Neural crest cell (in vitro differentiated cells): Measurements from ENCODE around the gene CENPS. TPM values are rescaled to one million over a fixed set of nuclear protein-coding genes. Genes with fewer than 3 reads are reported as not detected.
"Not testable (repeated sequence)": the region's sequence is repeated elsewhere in the genome, so short reads cannot be mapped to it uniquely, and the experiment has no call there.

ENCODE experiments used
- DNase-seq: peaks from one replicate; pipeline ENCODE4 v3.0.0; 2021; ENCODE audit warnings: low read depth, mixed read lengths, low spot score
- H3K27ac Mint-ChIP-seq: one replicate; pipeline ENCODE4 v1.8.0; 2021; ENCODE audit warnings: mild to moderate bottlenecking, mixed read lengths; ENCODE audit not compliant: unreplicated experiment
- H3K27me3 Mint-ChIP-seq: 2 replicates; pipeline ENCODE4 v1.8.0; 2021; ENCODE audit warnings: low read depth, mild to moderate bottlenecking, mixed read lengths
- H3K36me3 Mint-ChIP-seq: 2 replicates; pipeline ENCODE4 v1.8.0; 2021; ENCODE audit warnings: low read depth, mild to moderate bottlenecking, mixed read lengths
- H3K4me1 Mint-ChIP-seq: 2 replicates; pipeline ENCODE4 v1.8.0; 2021; ENCODE audit warnings: mixed read lengths
- H3K4me3 Mint-ChIP-seq: one replicate; pipeline ENCODE4 v1.8.0; 2021; ENCODE audit warnings: mild to moderate bottlenecking, mixed read lengths
- H3K9me3 Mint-ChIP-seq: 2 replicates; pipeline ENCODE4 v1.8.0; 2021; ENCODE audit warnings: mixed read lengths
- total RNA-seq: library from RNA; stranded (reverse); gene quantifications from 2 replicates; pipeline ENCODE4 v1.2.1, GENCODE V29; 2021
- TF ChIP-seq, protein P1 (sequence below): fragments of 200-600 bp; sonication (generic); conservative IDR thresholded peaks from 2 replicates; pipeline ENCODE4 v1.5.0; 2021; ENCODE audit warnings: antibody characterized with exemption, mild to moderate bottlenecking

Gene CENPS
- total RNA-seq, 1 donor from 2014 or later = 26.9 TPM

DNA sequence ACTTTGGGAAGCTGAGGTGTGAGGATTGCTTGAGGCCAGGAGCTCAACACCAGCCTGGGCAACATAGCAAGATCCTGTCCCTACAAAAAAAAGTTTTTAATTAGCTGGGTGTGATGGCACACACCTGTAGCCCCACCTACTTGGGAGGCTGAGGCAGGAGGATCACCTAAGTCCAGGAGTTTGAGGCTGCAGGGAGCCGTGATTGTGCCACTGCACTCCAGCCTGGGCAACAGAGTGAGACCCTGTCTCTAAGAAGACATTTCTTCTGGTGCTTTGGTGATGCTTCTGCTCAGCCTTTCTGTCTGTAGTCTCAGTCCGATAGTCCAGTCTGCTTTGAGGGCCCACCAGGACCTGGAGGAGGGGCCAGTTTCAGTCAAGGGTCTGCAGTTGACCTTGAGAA lies 23.0 kb upstream of the CENPS start:
- Mint-ChIP-seq H3K27ac (peak overlapping the region; percentile 67), H3K4me3 (no peak overlapping the region), H3K4me1 (peaks cover 6% of the 10 kb centered on the region), H3K27me3 (no peaks in the 10 kb centered on the region), H3K9me3 (no peaks in the 10 kb centered on the region), H3K36me3 (peaks cover 40% of the 10 kb centered on the region)
- no peak for DNase-seq
- TF ChIP-seq, protein P1, sequence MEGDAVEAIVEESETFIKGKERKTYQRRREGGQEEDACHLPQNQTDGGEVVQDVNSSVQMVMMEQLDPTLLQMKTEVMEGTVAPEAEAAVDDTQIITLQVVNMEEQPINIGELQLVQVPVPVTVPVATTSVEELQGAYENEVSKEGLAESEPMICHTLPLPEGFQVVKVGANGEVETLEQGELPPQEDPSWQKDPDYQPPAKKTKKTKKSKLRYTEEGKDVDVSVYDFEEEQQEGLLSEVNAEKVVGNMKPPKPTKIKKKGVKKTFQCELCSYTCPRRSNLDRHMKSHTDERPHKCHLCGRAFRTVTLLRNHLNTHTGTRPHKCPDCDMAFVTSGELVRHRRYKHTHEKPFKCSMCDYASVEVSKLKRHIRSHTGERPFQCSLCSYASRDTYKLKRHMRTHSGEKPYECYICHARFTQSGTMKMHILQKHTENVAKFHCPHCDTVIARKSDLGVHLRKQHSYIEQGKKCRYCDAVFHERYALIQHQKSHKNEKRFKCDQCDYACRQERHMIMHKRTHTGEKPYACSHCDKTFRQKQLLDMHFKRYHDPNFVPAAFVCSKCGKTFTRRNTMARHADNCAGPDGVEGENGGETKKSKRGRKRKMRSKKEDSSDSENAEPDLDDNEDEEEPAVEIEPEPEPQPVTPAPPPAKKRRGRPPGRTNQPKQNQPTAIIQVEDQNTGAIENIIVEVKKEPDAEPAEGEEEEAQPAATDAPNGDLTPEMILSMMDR = no peak

DNA sequence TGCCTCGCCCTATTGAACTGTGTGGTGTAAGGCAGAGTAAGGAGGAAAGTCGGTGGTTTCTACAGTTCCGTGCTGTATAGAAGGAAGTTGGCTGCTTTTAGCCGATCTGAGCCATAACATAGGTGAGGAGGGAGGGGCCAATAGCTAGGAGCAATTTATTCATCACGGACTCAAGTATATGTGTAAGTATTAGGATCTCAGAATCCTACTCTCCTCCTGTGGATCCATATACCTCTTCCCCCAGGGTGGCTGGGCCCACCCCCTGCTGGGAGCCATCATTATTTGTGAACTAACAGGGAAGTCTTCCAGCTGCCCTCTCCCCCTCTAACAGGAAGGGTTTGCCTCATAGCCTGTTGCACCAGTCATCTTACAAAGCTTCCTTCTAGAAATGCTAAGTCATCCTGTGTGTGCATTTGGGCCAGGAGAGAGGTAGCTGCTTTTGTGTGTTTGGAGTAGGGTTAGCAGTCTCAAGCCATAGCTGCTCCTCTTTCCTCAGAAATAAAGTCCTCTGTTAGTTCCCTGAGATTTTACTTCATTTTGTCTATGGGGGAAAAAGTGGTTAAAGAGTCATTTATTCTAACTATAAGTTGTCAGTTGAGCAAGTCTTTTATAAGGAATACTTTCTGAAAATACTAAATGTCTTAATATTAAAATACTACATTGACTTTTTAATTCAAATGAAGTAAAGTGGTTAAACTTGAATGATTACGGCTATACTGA lies 14.9 kb upstream of the CENPS start:
- no peak for DNase-seq
- H3K4me1 Mint-ChIP-seq = peaks cover 9% of the 10 kb centered on the region
- no peaks in the 10 kb centered on the region for H3K9me3 Mint-ChIP-seq
- H3K36me3 Mint-ChIP-seq = peaks cover 46% of the 10 kb centered on the region
- no peaks in the 10 kb centered on the region for H3K27me3 Mint-ChIP-seq
- peak overlapping the region; percentile 88 for H3K27ac Mint-ChIP-seq
- H3K4me3 Mint-ChIP-seq = no peak overlapping the region
- TF ChIP-seq, protein P1 = no peak

DNA sequence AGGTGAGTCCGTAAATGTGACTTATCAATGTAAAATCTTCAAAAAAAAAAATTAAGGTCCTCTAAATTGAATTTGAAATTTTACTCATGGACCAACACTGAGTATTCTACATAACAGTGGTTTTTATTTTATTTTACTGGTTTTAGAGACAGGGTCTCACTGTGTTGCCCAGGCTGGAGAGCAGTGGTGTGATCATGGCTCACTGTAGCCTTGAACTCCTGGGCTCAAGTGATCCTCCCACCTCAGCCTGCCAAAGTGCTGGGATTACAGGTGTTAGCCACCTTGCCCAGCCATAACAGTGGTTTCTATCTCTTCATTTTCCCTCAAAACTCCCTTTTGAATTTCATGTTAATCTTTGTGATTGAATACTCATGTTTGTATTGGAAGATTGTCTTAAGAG lies 14.3 kb upstream of the CENPS start:
- not testable (repeated sequence) for H3K4me1 Mint-ChIP-seq, H3K27ac Mint-ChIP-seq, H3K27me3 Mint-ChIP-seq, H3K4me3 Mint-ChIP-seq, DNase-seq, H3K9me3 Mint-ChIP-seq
- peaks cover 46% of the 10 kb centered on the region for H3K36me3 Mint-ChIP-seq

DNA sequence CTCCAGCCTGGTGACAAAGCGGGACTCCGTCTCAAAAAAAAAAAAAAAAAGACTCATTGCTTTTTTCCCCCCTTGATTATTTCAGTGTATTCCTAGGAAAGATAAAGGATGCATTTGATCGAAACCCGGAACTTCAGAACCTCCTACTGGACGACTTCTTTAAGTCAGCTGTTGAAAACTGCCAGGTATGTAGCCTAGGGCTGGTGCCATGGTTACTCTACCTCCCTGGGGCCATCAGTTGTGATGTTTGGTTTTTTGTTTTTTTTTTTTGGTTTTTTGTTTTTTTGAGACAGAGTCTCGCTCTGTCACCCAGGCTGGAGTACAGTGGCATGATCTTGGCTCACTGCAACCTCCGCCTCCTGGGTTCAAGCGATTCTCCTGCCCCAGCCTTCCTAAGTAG lies 11.5 kb upstream of the CENPS start:
- peaks cover 29% of the 10 kb centered on the region for H3K36me3 Mint-ChIP-seq
- H3K4me3 Mint-ChIP-seq, H3K9me3 Mint-ChIP-seq, H3K27ac Mint-ChIP-seq, DNase-seq, H3K27me3 Mint-ChIP-seq: not testable (repeated sequence)
- peaks cover 12% of the 10 kb centered on the region for H3K4me1 Mint-ChIP-seq

DNA sequence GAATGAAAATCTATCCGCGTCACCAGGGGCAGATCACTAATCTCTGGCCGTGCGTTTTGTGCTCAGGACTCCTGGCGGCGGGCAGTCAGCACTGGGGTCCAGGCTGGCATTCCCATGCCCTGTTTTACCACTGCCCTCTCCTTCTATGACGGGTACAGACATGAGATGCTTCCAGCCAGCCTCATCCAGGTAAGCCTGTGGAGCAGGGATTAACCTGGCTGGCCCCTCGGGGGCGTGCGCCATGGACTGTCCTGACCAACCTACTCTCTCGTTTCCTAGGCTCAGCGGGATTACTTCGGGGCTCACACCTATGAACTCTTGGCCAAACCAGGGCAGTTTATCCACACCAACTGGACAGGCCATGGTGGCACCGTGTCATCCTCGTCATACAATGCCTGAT lies 10.9 kb upstream of the CENPS start:
- no peaks in the 10 kb centered on the region for H3K9me3 Mint-ChIP-seq
- H3K4me3 Mint-ChIP-seq = no peak overlapping the region
- H3K36me3 Mint-ChIP-seq = peaks cover 32% of the 10 kb centered on the region
- H3K27ac Mint-ChIP-seq = no peak overlapping the region
- no peaks in the 10 kb centered on the region for H3K27me3 Mint-ChIP-seq
- H3K4me1 Mint-ChIP-seq = peaks cover 18% of the 10 kb centered on the region
- DNase-seq = no peak
- TF ChIP-seq, protein P1 = no peak

DNA sequence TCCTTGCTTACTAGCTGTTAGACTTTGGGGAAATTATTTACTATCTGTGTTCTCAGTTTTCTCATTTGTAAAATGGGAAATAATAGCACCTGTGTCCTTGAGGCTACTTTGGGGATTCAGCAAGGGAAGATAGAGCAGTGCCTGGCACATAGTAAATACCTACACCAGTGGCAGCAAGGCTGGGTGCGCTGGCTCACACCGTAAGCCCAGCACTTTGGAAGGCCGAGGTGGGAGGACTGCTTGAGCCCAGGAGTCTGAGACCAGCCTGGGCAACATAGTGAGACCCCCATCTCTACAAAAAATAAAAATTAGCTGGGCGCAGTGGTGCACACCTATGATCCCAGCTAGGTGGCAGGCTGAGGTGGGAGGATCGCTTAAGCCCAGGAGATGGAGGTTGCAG lies 8.6 kb upstream of the CENPS start:
- Mint-ChIP-seq H3K27me3 (no peaks in the 10 kb centered on the region), H3K36me3 (peaks cover 28% of the 10 kb centered on the region), H3K4me1 (peaks cover 22% of the 10 kb centered on the region), H3K9me3 (no peaks in the 10 kb centered on the region), H3K4me3 (no peak overlapping the region), H3K27ac (no peak overlapping the region)
- DNase-seq = no peak
- TF ChIP-seq, protein P1 = no peak
